GM18502 (cell line): ENCODE measurements around the gene FAM120A.

Experiments
- ATAC-seq: cut with Tn5 transposase; IDR thresholded peaks from one replicate; pipeline ENCODE4 v1.9.1; 2021; ENCODE audit warnings: mild to moderate bottlenecking; ENCODE audit not compliant: unreplicated experiment, poor library complexity

FAM120A gene

DNA sequence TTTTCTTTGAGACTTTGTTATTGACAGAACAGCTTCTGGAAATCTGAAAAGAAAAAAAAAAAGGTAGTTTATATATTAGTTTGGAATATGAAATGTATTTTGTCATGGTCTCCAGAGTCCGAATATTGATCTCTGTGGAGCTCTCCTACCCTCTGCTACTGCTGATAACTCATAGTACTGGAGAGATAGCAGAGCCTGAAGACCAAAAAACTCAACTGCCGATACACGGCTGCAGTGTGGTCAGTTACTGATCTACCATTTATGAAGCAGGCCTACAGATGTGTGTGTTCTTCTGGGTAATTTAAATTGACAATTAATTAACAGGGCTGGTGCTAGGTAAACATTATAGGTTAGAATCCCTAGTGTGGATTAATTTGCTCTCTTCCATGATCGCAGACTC lies 3.8 kb upstream of the FAM120A start:
- no peak for ATAC-seq

DNA sequence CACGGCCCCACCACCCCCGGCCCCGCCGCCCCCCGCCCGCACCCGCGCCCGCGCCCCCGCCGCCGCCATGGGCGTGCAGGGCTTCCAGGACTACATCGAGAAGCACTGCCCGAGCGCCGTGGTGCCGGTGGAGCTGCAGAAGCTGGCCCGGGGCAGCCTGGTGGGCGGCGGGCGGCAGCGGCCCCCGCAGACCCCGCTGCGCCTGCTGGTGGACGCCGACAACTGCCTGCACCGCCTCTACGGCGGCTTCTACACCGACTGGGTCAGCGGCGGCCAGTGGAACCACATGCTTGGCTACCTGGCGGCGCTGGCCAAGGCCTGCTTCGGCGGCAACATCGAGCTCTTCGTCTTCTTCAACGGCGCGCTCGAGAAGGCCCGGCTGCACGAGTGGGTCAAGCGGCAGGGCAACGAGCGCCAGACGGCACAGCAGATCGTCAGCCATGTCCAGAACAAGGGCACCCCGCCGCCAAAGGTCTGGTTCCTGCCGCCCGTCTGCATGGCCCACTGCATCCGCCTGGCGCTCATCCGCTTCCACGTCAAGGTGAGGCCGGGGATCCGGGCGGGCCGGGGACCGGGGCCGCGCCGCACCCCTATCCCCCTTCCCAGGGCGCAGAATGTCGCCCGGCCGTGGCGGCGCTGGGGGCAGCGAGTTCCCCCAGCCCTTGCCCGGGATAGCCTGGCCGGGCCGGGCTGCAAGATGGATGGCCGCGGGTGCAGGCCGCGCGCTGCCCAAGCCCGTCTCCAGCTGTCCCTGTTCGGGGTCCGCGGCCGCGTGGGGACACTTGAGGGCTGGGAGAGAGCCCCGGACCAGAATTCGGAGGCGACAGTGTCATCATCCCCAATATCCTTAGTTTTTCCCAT lies 594 bp downstream of the FAM120A start:
- ATAC-seq, result peak; percentile 17

GRCh38 chr9:93452710-93453046 lies 1.2 kb downstream of the FAM120A start:
- ATAC-seq, result no peak

DNA sequence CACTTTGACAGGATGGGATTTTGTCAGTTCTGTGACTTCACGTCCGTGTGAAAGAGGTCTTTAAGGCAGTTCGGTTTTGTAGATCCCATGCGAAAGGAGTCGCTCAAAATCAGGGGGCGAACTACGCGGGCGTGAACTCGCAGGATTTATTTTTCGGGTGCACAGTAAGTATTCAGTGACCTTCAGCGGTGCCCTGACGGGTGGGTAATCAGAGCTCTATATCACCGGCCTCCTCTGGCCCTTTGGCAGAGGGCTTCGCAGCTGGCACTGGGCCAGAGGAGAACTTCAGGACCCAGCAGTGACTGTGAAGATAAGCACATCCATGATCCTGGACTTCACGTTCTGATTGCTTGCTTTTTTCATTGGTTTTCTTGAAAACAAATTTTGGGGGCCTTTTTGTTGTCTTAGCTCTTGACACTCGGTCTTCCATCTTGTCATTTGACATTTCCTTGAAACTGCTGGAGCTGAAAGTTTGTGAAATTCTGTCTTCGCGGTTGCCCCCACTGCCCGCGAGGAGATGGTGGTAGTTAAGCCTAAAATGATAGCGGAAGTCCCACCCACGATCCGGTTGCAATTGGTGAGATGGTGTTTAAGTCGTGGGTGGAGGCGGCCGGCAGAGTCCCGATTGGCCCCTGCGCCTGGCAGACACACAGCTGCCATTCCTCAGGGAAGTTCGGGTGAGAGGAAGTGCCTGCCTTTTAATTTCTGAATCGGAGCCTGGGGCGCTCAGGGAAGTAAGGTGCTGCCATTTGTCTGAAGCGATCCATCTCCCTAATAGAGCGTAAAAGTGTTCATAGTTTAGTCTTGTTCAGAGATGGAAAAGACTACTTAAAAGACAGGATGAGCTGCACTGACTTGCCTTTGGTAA lies 1.8 kb downstream of the FAM120A start, which contains the start of gene FAM120AOS:
TSS of gene FAM120AOS (minus strand) at position 535 of the 868 bp plus-strand sequence. CDS start 872 bp downstream, outside the sequence.
- ATAC-seq, result peak; percentile 61

- ATAC-seq, result no peak
Observed at GRCh38 chr9:93456022-93456421, 4.5 kb downstream of the FAM120A start.

GRCh38 chr9:93456504-93456903 lies 5.0 kb downstream of the FAM120A start:
- ATAC-seq, result no peak

DNA sequence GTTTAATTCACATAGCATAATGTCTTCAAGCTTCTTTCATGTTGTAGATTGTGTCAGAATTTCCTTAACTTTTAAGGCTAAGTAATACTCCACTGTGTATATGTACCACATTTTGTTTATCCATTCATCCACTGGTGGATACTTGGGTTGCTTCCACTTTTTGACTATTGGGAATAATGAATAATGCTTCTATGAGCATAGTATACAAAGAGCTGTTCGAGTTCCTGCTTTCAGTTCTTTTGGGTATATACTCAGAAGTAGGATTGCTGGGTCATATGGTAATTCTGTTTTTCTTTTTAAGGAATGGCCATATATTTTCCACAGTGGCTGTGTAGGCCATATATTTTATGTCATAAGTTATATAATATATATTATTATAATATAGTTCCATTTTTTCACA lies 5.5 kb downstream of the FAM120A start:
- ATAC-seq, result no peak

DNA sequence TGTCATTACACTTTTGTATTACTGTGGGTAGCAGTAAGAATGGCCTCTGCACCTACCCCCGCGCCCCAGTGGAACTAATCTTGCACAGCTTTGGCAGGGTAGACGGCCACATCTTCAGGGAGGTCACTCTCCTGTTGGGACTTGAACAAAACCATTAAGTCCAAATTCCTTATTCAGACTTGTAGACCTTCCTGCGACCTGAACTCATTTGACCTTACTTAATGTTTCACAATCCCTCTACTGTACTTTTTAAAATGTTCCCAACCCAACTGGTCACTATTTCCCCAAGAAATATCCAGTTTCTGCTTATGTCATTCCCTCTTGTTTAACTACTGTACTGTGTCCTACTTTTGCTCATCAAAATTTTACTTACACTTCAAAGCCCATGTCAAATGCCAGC lies 7.2 kb downstream of the FAM120A start:
- no peak for ATAC-seq

- no peak for ATAC-seq
Observed at GRCh38 chr9:93459432-93459847, 8.0 kb downstream of the FAM120A start.

DNA sequence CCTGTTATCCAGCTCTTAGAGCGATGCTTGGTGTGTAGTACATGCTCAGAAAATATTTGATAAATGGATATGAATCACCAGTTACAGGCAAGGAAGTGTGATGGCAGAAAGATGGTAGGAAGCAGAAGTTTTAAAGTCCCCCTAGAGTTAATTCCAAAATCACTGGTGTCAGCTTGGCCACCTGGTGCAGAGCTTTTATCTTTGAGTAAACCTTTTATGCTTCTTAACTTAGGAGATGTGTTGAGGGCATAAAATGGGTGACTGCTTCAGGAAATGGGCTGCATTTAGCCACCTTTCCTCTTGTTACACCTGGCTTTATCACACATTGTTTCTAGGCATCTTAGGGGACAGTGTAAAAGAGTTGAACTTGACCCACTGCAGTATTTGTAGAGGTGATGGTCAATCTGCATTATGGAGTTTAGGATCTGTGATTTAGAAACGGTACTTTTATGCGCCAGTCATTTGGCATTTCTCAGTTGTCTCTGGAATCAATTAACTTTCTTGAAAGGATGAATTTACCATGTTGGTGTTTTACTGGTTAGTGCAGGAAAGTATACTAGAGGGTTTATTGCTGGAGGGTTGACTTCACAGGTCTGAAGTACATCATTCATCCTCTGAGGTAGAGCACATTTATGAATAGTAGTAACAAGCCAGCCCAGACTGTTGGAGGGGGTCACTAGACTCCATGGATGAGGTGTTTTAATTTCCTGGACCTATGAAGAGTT lies 9.4 kb downstream of the FAM120A start:
- ATAC-seq, result no peak

DNA sequence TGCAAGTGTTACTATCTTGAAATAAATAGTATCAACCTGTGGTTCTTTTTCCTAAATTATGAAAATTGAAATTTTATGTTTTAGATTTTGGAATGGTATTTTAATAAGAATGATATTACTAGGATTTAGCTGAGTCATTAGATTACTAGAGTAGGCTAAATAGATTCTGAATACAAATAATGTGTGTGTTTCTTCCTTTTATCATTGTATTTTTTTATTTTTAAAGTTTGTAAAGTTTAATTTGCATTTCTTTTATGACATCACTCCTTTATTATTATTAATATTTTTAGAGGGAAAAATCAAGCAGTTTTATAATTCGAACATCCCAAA lies 9.9 kb downstream of the FAM120A start:
- ATAC-seq, result no peak

DNA sequence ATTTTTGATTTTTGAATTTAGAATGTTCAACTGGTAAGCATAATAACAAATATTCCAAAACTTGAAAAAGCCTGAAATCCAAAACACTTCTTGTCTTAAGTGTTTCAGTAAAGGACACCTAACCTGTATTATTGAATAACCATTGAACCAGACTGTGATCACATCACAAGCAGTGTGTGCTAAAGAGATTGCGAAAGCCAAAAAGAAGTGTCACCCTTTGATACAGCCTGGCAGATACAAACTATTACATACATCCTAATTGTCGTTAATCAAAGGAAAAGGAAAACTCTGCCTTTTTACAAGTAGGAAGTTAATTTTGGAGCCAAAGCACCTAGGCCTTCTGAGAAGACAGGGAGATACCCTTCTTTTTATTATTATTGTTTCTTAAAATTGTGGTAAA lies 10.3 kb downstream of the FAM120A start:
- no peak for ATAC-seq

- ATAC-seq, result no peak
Observed at GRCh38 chr9:93463638-93464248, 12.3 kb downstream of the FAM120A start.

DNA sequence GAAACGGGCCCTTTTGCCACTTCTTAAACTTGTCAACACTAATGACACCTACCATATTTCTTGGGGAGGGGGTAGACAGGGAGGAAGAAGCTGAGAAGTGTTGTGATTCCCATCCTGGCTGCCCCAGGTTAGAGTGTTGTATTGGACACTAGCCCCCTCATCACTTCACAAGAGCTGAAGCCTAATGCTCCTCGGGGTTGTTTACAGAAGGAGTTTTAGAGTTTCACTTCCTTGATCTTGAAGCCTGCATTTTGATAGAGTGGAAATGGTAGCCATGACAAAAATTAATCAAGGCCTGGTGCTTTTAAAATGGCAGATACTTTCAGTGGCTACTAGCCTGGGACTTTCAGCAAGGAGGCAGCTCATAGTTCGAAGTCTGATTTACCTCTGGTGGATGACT lies 12.9 kb downstream of the FAM120A start:
- no peak for ATAC-seq

DNA sequence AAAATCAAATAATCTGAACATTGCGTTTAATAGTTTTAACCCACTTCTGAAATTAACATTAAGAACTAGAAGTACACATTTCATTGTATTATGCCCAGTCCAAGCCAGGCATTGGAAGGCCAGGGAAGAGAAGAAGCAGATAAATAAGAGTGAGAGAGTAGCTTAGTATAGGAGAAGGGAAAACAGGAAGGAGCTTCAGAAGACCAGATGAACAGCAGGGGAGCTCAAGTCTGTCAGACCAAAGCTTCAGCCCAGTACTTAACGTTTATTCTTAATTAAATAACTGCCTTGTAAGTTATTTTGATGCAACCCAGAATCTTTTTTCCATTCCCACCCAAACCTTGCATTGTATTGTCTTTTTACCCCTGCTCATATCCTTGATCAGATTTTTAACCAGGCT lies 13.4 kb downstream of the FAM120A start:
- ATAC-seq, result no peak

DNA sequence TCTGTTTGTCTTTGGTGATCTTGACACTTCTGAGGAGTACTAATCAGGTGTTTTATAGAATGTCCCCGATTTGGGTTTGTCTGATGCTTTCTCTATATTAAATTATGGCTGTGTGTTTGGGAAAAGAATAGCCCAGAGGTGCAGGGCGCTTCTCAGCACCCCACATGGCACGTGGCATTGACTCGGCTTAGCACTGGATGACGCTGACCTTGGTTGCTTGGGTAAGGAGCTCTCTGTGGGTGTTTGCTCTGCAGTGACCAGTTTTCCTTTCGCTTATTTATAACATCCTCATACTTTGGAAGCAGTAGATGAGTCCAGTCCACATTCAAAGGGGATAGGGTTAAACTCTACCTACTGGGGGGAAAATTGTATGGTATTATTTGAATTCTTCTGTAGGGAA lies 14.4 kb downstream of the FAM120A start:
- no peak for ATAC-seq

GRCh38 chr9:93466416-93467061 lies 15.1 kb downstream of the FAM120A start:
- no peak for ATAC-seq

- no peak for ATAC-seq
Observed at GRCh38 chr9:93467062-93467416, 15.6 kb downstream of the FAM120A start.

DNA sequence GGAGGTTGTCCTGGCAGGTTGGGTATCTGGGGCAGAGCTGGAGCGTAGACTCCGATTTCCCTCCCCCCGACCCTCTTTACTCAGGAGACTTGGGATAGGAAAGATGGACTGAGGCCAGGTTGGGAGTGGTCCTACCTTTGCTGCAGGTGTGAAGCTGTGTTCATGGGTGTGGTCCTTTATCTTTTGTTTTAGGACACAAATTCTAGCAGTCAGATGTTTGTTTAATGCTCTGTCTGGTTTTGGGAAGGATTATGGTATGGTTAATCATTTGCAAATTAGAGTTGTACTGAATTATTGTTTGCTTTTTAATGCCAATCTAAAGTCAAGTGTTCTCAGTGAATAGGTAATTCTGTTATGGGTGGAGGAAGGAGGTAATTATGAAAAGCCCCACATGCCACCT lies 16.0 kb downstream of the FAM120A start:
- ATAC-seq, result no peak
